OCI-LY3 (cell line): ENCODE results near the gene ASPSCR1.
A peak's percentile ranks its signal among the peaks of the same experiment; 100 is the strongest.

Experiments used
- H2AFZ ChIP-seq: fragments of 200-600, 300-600 bp; shearing (Covaris generic); 2 replicates; pipeline ENCODE4 v1.6.0; 2014; ENCODE audit warnings: antibody characterized with exemption, low read depth, low read length
- H3K27ac ChIP-seq: fragments of 200-600, 300-600 bp; sonication (generic); 2 replicates; pipeline ENCODE4 v1.5.1; 2014; ENCODE audit warnings: mild to moderate bottlenecking, low read length, moderate library complexity, mixed read lengths
- H3K27me3 ChIP-seq: fragments of 200-600, 300-600 bp; sonication (generic); 2 replicates; pipeline ENCODE4 v1.6.1; 2014; ENCODE audit warnings: low read depth, low read length, mixed read lengths
- H3K36me3 ChIP-seq: fragments of 200-600, 300-600 bp; sonication (generic); replicated peaks from 2 replicates; pipeline ENCODE3; 2014; ENCODE audit warnings: low read depth, low read length, mixed read lengths
- H3K4me1 ChIP-seq: fragments of 300-600, 200-600 bp; sonication (generic); 2 replicates; pipeline ENCODE4 v1.6.1; 2014; ENCODE audit warnings: low read length, mixed read lengths
- H3K4me2 ChIP-seq: fragments of 200-600, 300-600 bp; sonication (generic); 2 replicates; pipeline ENCODE4 v1.6.1; 2014; ENCODE audit warnings: low read length, mixed read lengths
- H3K4me3 ChIP-seq: fragments of 300-600, 200-600 bp; sonication (generic); 2 replicates; pipeline ENCODE4 v1.5.1; 2014; ENCODE audit warnings: antibody characterized with exemption, mild to moderate bottlenecking, low read length, moderate library complexity
- H3K79me2 ChIP-seq: fragments of 300-600, 200-600 bp; shearing (Covaris generic); 2 replicates; pipeline ENCODE4 v1.6.1; 2014; ENCODE audit warnings: mild to moderate bottlenecking, low read length, mixed read lengths
- H3K9ac ChIP-seq: fragments of 300-600, 200-600 bp; shearing (Covaris generic); 2 replicates; pipeline ENCODE4 v1.6.0; 2014; ENCODE audit warnings: mild to moderate bottlenecking, low read length, moderate library complexity
- H3K9me3 ChIP-seq: fragments of 200-600, 300-600 bp; shearing (Covaris generic); 2 replicates; pipeline ENCODE4 v1.6.1; 2014; ENCODE audit warnings: low read length, mixed read lengths; ENCODE audit not compliant: insufficient read depth
- H4K20me1 ChIP-seq: fragments of 200-600, 300-600 bp; sonication (generic); 2 replicates; pipeline ENCODE4 v1.6.1; 2016; ENCODE audit warnings: low read length, mixed read lengths; ENCODE audit not compliant: insufficient read depth
- EZH2phosphoT487 ChIP-seq: fragments of 200-600 bp; shearing (Covaris generic); IDR thresholded peaks from 2 replicates; pipeline ENCODE4 v1.6.1; 2018; ENCODE audit warnings: antibody characterized with exemption, mixed run types, low read depth
- TF ChIP-seq, protein P1 (sequence below): fragments of 200-600, 300-600 bp; sonication (generic); IDR thresholded peaks from 2 replicates; pipeline ENCODE4 v1.5.1; 2014; ENCODE audit warnings: antibody characterized with exemption, low read length, low read depth

The ASPSCR1 gene

DNA sequence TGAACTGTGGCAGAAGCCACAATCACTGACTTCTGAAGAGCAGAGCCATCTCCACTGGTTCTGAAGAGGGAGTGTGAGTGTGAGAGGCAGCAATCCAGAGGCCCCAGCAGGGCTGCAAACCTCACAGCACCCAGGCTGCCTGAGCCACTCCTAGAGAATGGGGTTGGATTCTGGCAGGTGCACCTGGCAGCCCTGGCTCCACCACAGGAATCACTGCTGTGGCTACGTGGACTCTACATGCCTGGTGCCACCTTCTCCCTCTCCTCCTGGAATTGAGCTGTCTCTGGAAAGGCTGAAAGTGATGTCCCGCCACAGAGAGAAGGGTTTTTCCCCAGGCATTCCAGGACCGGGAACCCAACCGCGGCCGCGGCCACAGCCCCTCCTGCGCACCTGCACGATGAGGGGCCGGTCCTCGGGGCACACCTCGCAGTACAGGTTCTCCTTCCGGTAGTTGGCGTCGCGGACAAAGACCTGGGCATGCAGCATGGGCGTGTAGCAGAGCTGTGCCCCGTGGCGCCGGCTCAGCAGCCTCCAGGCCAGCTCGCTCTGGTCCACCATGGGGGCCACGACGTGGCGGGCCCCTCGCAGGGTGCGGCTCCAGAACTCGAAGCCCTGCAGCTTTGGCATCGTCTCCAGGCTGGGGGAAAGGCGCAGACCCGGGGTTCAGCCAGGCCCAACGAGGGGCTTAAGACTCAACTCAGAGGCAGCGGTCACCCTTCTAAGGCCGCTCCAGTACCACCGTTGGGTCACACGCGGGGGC lies 87.2 kb downstream of the ASPSCR1 start:
- H3K4me3 ChIP-seq: peak overlapping the region; percentile 100
- H3K27ac ChIP-seq: peak overlapping the region; percentile 35
- TF ChIP-seq, protein P1, sequence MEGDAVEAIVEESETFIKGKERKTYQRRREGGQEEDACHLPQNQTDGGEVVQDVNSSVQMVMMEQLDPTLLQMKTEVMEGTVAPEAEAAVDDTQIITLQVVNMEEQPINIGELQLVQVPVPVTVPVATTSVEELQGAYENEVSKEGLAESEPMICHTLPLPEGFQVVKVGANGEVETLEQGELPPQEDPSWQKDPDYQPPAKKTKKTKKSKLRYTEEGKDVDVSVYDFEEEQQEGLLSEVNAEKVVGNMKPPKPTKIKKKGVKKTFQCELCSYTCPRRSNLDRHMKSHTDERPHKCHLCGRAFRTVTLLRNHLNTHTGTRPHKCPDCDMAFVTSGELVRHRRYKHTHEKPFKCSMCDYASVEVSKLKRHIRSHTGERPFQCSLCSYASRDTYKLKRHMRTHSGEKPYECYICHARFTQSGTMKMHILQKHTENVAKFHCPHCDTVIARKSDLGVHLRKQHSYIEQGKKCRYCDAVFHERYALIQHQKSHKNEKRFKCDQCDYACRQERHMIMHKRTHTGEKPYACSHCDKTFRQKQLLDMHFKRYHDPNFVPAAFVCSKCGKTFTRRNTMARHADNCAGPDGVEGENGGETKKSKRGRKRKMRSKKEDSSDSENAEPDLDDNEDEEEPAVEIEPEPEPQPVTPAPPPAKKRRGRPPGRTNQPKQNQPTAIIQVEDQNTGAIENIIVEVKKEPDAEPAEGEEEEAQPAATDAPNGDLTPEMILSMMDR: no peak
- no peak for TF ChIP-seq EZH2phosphoT487
- H2AFZ ChIP-seq: no peak overlapping the region
- H3K27me3 ChIP-seq: no peaks in the 10 kb centered on the region
- no peaks in the 10 kb centered on the region for H3K9me3 ChIP-seq
- peak overlapping the region; percentile 97 for H3K9ac ChIP-seq
- H3K36me3 ChIP-seq: peaks cover 18% of the 10 kb centered on the region
- peaks cover 14% of the 10 kb centered on the region for H3K4me1 ChIP-seq
- peak overlapping the region; percentile 96 for H3K4me2 ChIP-seq
- no peaks in the 10 kb centered on the region for H4K20me1 ChIP-seq
- H3K79me2 ChIP-seq: peaks cover 28% of the 10 kb centered on the region

DNA sequence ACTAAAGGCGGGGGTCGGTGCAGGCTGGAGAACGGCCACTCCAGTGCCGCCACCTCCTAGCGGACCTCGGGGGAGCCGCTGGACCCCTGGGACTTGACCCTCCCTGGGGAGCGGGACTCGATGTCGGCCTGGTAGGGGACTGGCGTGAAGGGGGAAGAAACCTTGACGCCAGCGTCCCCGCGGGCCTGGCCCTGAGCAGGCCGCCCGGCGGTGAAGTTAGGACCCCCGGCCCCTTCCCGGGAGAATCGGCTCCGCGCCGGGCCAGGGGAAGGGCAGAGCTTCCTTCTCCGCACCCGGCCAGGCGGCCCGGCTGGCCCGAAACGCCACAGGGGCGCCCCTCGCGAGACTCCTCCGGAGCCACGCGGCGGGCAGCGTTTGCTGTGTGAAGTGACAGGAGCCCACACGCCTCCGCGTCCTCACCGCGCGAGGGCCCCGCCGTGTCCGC lies 87.8 kb downstream of the ASPSCR1 start:
- H3K79me2 ChIP-seq: peaks cover 28% of the 10 kb centered on the region
- peak overlapping the region; percentile 96 for H3K4me2 ChIP-seq
- H3K9ac ChIP-seq: peak overlapping the region; percentile 97
- H4K20me1 ChIP-seq: no peaks in the 10 kb centered on the region
- H3K4me1 ChIP-seq: peaks cover 14% of the 10 kb centered on the region
- H3K27ac ChIP-seq: peak overlapping the region; percentile 35
- H3K4me3 ChIP-seq: peak overlapping the region; percentile 100
- no peaks in the 10 kb centered on the region for H3K9me3 ChIP-seq
- peaks cover 15% of the 10 kb centered on the region for H3K36me3 ChIP-seq
- no peaks in the 10 kb centered on the region for H3K27me3 ChIP-seq
- no peak for TF ChIP-seq EZH2phosphoT487
- TF ChIP-seq, protein P1: no peak
- no peak overlapping the region for H2AFZ ChIP-seq

DNA sequence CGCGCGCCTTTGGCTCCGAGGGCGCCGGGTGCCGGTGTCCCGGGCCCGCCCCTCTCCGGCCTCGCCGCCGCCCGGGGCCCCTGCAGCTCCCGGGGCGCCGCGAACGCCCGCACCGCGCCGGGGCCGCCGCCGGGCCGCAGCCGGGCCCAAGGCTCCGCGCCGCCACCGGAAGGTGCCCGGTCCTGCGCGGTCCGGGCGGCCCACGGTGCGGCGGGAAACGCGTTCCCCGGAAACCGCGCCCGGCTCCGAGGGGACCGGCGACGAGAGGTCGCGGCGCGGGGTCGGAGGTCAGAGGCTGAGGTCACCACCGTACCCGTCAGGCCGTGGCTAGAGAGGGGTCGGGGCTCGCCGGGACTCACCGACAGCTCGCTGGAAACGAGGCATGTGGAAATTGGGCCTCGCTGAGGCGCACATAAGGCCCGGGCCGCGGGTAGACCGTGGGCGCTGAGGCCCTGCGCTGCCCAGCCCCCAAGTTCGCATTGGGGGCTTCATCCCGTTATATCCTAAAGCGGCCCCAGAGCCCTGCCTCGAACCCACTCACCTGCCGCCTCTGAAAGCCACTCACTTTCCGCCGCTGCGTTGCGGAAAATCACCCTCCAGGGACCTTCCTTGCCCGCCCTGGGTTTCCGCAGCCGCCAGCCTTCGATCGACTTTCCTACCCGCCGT lies 88.3 kb downstream of the ASPSCR1 start, which contains the start of gene DUS1L:
Gene DUS1L, minus strand, starts transcription at position 167 of the 666 bp plus-strand sequence. CDS start 745 bp downstream, outside the sequence.
- peak within 1 kb of the TSS; percentile 96 for H3K4me2 ChIP-seq
- peak within 1 kb of the TSS; percentile 50 for H2AFZ ChIP-seq
- peaks cover 28% of the 10 kb centered on the region for H3K79me2 ChIP-seq
- no peaks in the 10 kb centered on the region for H3K9me3 ChIP-seq
- H3K4me3 ChIP-seq: peak within 1 kb of the TSS; percentile 100
- no peaks in the 10 kb centered on the region for H3K27me3 ChIP-seq
- peaks cover 14% of the 10 kb centered on the region for H3K4me1 ChIP-seq
- H3K9ac ChIP-seq: peak within 1 kb of the TSS; percentile 97
- no peak for TF ChIP-seq EZH2phosphoT487
- TF ChIP-seq, protein P1: no peak
- H4K20me1 ChIP-seq: no peaks in the 10 kb centered on the region
- H3K36me3 ChIP-seq: peaks cover 14% of the 10 kb centered on the region
- H3K27ac ChIP-seq: peak within 1 kb of the TSS; percentile 37
